Activated T-helper 9 cell treated with anti-CD3 and anti-CD28 coated beads, Interleukin-2, amount 50 U/mL, for 16 hours (primary cell): Measurements from ENCODE around the gene SEPTIN5.
A peak's percentile ranks its signal among the peaks of the same experiment; 100 is the strongest.
"Not testable (repeated sequence)": the region's sequence is repeated elsewhere in the genome, so short reads cannot be mapped to it uniquely, and the experiment has no call there.

ENCODE experiments used
- DNase-seq: peaks from one replicate; pipeline ENCODE4 v3.0.0-alpha.2; 2020; ENCODE audit warnings: low read depth

SEPTIN5 gene

DNA sequence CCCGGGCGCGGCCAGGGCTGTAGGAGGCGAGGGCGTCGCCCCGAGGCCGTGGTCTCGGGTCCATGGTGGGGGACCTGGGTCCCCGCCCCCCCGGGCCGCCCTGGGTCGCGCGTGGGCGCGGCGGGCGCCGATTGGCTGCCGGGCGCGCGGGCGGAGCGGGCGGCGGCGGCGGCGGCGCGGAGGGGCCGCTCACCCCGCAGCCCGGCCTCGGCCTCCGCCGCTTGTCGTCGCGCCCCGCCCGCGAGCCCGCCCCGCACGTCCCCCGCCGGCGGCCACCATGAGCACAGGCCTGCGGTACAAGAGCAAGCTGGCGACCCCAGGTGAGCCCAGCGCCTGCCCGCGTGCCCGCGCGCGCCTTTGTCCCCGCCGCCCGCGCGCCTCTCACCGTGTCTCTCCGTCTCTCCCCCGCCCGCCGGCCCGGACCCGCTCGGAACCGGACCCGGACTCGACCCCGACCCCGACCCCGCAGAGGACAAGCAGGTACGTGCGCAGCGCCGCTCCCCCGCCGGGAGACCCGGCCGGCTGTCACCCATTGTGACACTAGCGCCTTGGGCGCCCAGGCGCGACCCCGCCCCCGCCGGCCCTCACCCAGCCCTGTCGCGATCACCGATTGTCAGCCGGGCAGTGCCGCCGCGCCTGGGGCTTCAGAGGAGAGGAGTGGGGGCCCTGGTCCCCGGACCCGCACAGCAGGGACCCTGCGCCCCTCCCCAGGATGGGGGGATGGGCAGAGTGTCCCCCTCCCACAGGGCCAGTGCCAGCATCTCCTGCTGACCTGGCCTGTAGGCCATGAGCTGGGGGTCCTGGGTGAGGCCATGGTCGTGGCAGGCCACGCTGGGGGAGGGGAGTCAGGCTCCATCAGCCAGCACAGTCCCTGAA lies at the start of gene SEPTIN5:
TSS of gene SEPTIN5 (plus strand) at position 192 of the 876 bp plus-strand sequence. CDS start at position 278, 86 bp downstream.
- DNase-seq: no peak

DNA sequence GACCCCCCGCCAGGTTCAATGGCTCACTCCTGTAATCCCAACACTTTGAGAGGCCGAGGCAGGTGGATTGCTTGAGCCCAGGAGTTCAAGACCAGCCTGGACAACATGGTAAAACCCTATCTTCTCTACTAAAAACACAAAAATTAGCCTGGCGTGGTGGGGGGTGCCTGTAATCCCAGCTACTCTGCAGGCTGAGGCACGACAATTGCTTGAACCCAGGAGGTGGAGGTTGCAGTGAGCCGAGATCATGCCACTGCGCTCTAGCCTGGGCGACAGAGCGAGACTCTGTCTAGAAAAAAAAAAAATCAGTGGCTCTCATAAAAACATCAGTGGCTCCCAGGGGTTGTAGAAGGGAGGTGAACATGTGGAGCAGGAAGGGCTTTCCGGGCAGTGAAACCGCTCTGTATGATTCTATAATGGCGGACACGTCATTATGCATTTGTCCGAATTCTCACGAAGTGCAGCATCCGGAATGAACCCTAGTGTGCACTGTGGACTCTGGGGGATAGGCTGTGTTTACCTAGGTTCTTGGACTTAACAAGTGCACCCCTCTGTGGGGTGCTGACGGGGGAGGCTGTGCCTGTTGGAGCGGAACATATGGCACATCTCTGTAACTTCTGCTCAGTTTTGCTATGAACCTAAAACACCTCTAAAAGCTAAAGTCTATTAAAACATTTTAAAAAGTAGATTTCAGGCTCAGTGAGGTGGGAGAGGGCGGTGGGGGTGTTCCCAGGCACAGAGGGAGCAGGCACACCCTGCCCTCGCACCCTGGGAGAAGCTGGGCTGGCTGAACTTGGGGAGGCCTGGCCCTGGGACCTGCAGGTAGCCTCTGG lies 49.1 kb upstream of the SEPTIN5 start:
- DNase-seq: no peak

- DNase-seq: no peak
These were observed 48.3 kb upstream of the SEPTIN5 start for GRCh38 chr22:19665784-19666672.

DNA sequence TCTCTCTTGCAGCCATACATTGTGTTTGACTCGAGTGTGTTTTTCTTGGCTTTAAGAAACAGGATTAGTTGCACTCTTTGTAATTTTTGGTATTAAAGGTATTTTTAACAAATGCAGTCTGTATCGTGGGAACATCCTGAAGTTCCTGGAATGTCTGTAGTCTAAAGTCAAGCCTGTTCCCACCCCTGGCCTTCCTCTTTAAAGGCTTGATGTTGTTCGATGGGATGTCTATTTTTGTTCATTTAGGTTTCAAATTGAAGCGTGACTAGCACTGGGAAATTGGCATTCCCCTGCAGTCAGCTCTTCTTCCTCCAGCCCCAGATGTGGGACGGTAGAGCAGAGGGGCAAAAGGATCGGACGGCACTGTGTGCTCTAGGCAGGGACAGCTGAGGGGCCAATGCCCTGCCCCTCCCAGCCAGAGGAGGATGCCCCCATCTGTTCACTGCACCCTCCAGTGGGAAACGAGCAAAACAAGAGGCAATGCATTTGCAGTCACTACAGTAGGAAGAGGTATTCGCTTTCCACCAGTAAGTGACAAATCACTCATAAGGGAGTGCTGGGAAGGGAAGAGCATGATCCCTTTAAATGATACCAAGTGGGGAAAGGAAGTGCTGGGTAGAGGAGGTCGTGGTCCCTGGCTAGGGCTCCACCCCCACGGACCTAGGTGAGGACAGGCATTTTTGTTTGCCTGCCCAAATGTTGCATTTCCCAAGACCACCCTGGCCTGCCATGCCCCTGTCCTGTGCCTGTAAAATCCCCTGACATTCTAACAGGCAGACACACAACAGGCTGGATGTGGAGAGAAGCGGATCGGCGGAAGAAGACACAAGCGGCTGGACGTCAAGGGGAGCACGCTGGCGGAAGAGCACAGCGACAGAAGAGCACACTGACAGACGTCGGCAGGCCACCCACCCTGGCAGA lies 47.4 kb upstream of the SEPTIN5 start:
- DNase-seq: no peak

GRCh38 chr22:19667872-19668740 lies 46.2 kb upstream of the SEPTIN5 start:
- DNase-seq: no peak

DNA sequence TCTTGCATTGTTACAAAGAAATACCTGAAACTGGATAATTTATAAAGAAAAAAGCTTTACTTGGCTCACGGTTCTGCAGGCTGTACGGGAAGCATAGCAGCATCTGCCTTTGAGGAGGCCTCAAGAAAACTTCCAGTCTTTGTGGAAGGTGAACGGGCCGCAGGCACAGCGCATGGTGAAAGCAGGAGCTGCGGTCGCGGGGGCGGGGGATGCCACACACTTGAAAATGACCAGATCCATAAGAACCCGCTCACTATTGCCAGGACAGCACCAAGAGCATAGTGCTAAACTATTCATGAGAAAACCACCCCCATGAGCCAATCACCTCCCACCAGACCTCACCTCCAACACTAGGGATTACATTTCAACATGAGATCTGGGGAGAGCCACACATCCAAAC lies 45.6 kb upstream of the SEPTIN5 start:
- no peak for DNase-seq

DNA sequence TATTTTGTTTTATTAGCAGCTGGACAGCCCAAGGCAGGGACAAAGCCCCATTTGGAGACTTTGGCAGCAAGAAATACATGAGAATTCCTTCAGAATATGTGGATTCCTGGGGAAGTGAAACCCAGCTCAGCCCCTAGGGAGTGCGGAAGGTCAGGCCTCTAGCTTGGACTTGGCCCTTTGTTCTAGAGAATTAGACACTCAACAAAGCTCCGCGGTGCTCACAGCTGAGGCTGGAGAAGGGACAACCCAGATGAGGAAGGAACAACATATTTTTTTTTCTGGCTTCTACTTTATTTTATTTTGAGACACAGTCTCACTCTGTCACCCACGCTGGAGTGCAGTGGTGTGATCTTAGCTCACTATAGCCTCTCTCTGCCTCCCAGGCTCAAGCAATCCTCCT lies 44.7 kb upstream of the SEPTIN5 start:
- no peak for DNase-seq

- DNase-seq: no peak
These were observed 43.0 kb upstream of the SEPTIN5 start for GRCh38 chr22:19671316-19671715.

DNA sequence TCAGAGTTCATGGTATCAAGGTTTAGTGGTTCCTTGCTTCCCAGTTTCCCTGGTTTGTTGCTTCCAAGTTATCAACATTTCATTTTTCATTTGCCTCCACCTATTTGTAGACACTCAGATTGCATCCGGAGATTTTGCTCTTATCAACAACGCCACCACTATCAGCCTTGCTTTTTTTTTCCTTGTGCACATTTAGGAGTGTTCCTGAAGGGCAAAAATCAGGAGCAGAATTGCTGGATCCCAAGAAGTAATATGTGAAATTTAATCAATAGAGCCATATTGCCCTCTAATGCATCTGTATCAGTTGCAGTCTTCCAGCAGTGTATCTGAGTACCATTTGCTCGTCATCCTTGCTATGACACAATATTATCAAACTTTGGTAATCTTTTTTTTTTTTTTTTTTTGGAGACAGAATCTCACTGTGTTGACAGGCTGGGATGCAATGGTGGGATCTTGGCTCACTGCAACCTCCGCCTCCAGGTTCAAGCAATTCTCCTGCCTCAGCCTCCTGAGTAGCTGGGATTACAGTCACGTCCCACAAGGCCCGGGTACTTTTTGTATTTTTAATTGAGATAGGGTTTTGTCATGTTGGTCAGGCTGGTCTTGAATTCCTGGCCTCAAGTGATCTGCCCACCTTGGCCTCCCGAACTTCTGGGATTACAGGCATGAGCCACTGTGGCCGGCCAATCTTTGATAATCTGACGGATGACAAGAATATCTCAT lies 42.1 kb upstream of the SEPTIN5 start:
- no peak for DNase-seq

GRCh38 chr22:19673660-19674059 lies 40.6 kb upstream of the SEPTIN5 start:
- no peak for DNase-seq

- no peak for DNase-seq
These were observed 40.0 kb upstream of the SEPTIN5 start for GRCh38 chr22:19674129-19674928.

DNA sequence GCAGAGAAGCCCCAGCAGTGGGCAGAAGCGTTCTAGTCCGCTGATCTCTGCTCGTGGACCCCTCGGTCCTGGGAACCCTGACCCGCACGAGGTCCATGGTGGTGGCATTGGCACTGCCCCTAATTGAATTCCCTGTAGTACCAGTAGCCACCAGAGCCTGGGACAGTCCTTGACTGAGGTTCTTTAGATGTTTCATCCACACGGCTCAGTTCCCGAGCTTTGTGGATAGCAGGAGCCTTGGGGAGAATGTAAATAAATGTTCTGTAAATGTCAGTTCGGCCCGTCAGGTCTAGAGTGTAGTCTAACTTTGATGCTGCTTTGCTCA lies 39.4 kb upstream of the SEPTIN5 start:
- no peak for DNase-seq

- no peak for DNase-seq
These were observed 38.9 kb upstream of the SEPTIN5 start for GRCh38 chr22:19675428-19675827.

DNA sequence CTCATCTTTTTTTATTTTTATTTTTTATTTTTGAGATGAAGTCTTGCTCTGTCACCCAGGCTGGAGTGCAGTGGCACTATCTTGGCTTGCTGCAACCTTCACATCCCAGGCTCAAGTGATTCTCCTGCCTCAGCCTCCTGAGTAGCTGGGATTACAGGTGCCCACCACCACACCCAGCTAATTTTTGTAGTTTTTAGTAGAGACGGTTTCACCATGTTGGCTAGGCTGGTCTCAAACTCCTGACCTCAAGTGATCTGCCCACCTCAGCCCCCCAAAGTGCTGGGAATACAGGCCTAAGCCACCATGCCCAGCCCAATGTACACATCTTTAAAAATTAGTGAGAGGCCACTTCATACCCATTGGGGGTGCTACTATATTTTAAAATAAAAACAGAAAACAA lies 37.9 kb upstream of the SEPTIN5 start:
- DNase-seq: not testable (repeated sequence)

DNA sequence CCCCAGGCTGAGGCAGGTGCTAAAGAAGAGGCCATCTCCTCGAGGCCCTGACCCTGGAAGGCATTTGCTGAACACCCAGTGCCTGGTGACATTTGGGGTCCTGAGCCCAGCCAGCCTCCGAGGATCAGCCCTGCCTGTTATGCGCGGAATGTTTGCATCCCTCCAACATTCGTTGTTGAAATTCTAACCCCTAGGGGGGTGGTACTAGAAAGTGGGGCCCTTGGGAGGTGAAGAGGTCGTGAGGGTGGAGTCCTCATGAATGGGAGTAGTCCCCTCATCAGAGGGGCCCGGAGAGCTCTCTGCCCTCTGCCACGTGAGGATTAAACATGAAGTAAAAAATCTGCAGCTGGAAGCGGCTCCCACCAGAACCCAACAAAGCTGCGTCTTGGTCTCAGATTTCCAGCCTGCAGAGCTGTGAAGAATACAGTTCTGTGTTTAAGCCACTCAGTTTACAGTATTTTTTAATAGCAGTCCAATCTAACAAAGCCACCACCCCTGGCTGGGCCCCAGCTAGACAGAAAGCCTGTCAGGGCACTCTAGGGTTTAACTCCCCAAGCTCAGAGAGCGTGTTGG lies 35.3 kb upstream of the SEPTIN5 start:
- DNase-seq: no peak

DNA sequence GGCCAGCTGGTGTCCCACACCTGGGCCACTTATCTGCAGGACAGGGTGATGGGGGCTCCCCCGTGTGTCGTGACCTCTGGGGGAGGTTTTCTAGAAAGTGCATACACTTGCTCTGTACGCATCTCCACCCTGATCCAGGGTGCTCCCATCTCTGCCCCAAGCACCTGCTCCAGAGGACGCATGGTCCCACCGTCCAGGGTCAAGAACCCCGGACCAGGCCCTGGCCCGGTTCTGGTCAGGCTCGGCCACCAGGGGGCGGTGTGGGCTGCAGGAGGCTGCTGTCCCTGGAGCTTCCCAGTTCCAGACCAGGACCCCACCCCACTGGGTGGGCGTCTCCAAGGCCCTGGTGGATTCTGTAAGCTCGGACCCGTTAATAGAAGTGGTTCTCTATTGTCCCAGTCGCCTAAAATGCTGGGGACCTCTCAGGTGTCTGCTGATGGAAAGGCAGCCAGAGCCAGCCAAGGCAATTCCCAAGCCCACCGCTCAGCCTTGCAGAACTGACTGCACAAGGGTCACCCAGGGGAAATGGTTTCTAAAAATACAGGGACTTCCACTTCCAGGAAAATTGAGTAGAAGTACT lies 34.7 kb upstream of the SEPTIN5 start:
- peak; percentile 33 for DNase-seq

- DNase-seq: no peak
These were observed 33.9 kb upstream of the SEPTIN5 start for GRCh38 chr22:19680287-19680881.
